Small intestine (tissue), 7 donors: ENCODE data around the gene SAMD8. TPM values are rescaled to one million over a fixed set of nuclear protein-coding genes. Genes with fewer than 3 reads are reported as not detected.
"Not testable (repeated sequence)": the region's sequence is repeated elsewhere in the genome, so short reads cannot be mapped to it uniquely, and the experiment has no call there.

Experiments used
- DNase-seq, 2 donors: peaks; one replicate each; pipeline versions ENCODE4 v3.0.0 to v3.0.0-alpha.2; 2013
- FAIRE-seq: peaks from 2 replicates; lab custom pipeline; 2012; peaks lifted over from hg19 to GRCh38; lab: Jason Lieb, UNC
- H3K27ac ChIP-seq, 3 donors: one replicate each; pipeline ENCODE4 v1.5.1; 2013; ENCODE audit warnings: low read length in 2 of 3, mild to moderate bottlenecking in 2 of 3, control low read depth in 1 of 3, inconsistent platforms in 1 of 3, low read depth in 1 of 3, moderate library complexity in 1 of 3
- H3K27me3 ChIP-seq, 3 donors: one replicate each; pipeline ENCODE4 v1.6.1; 2013; ENCODE audit warnings: low read length in 3 of 3, inconsistent platforms in 1 of 3; ENCODE audit not compliant: control insufficient read depth in 3 of 3, insufficient read depth in 3 of 3
- H3K36me3 ChIP-seq, 3 donors: one replicate each; pipeline ENCODE4 v1.6.1; 2013; ENCODE audit warnings: low read length in 3 of 3, inconsistent platforms in 1 of 3, low read depth in 1 of 3, mild to moderate bottlenecking in 1 of 3, moderate library complexity in 1 of 3; ENCODE audit not compliant: control insufficient read depth in 3 of 3, insufficient read depth in 2 of 3
- H3K4me1 ChIP-seq, 3 donors: one replicate each; pipeline ENCODE4 v1.6.1; 2013; ENCODE audit warnings: low read length in 2 of 3, inconsistent platforms in 1 of 3, low read depth in 1 of 3, mild to moderate bottlenecking in 1 of 3, moderate library complexity in 1 of 3; ENCODE audit not compliant: control insufficient read depth in 3 of 3, insufficient read depth in 2 of 3
- H3K4me3 ChIP-seq, 3 donors: one replicate each; pipeline ENCODE4 v1.5.1; 2013; ENCODE audit warnings: low read length in 3 of 3, control low read depth in 1 of 3, inconsistent platforms in 1 of 3, low read depth in 1 of 3, mild to moderate bottlenecking in 1 of 3, moderate library complexity in 1 of 3
- H3K9me3 ChIP-seq, 2 donors: one replicate each; pipeline ENCODE4 v1.6.1; 2013; ENCODE audit warnings: low read depth in 1 of 2, low read length in 1 of 2; ENCODE audit not compliant: control insufficient read depth in 2 of 2, insufficient read depth in 1 of 2
- WGBS, 3 donors: extraction: QIAGEN DNeasy Blood & Tissue Kit; methylation state at CpG; one replicate each; pipeline ENCODE4 v1.1.7; 2013; 5-methylcytosine and 5-hydroxymethylcytosine counted together
- polyA plus RNA-seq, 4 donors: library from polyadenylated mRNA; stranded (reverse) in 3 of 4; unstranded in 1 of 4; fragments of 200-250 nt in 3 of 4; fragments of 120-200 nt in 1 of 4; gene quantifications; one replicate each; pipeline versions ENCODE4 v1.2.1 to v1.2.3, GENCODE V29; 2013
- donor health status: healthy with polysubstance abuse.
- donor health status: control.
- donor health status: control.
- donor health status: Bipolar disorder and iron deficiency.
- donor health status: healthy.

The SAMD8 gene
- polyA plus RNA-seq, 4 donors: 4.3 to 11.3 (median 5.7) TPM

DNA sequence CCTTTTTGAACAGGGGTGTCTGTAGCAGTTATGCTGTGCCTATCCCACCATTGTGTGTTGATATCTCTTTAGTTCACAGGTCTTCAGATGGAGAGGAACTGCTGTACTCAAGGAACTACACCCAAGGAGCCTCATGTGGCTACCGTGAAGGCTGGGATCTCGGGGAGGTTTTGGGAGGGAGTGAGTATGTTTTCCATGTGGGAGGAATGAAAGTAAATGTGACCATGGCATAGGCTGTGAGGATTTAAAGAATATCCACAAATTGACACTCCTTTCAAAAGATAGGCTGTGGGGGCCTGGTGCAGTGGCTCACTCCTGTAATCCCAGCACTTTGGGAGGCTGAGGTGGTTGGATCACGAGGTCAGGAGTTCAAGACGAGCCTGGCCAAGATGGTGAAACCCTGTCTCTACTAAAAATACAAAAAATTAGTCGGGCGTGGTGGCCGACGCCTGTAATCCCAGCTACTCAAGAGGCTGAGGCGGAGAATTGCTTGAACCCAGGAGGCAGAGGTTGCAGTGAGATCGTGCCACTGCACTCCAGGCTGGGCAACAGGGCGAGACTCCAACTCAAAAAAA, 91.7 kb downstream of the SAMD8 start:
- not testable (repeated sequence) for H3K36me3 ChIP-seq, H3K4me3 ChIP-seq, DNase-seq, H3K9me3 ChIP-seq, FAIRE-seq, H3K27me3 ChIP-seq
- 69 to 81% (median 79%) methylated on average over 11 of the region's 11 CpGs for WGBS, 3 donors
- peaks cover 2 to 16% (median 6%) of the 10 kb centered on the region in 3 donors for H3K4me1 ChIP-seq
- peak overlapping the region in 2 of 3 donors; percentile 83 to 86 for H3K27ac ChIP-seq

DNA sequence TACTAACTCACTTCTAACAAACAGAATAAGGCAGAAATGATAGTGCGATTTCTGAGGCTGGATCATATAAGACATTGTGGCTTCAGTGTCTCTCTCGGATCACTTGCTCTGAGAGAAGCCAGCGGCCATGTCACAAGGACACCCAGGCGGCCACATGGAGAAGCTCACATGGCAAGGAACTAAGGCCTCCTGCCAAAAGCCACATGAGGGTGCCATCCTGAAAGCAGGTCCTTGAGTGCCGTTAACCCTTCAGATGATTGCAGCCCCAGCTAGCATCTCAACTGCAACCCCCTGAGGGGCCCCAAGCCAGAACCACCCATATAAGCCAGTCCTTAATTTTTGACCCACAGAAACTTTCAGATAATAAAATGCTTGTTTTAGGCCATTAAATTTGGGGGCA, 92.3 kb downstream of the SAMD8 start:
- Histone ChIP-seq H3K4me3 (no peak overlapping the region), H3K27me3 (no peaks in the 10 kb centered on the region), H3K27ac (no peak overlapping the region), H3K9me3 (no peaks in the 10 kb centered on the region), H3K36me3 (peaks cover 0 to 4% (median 0%) of the 10 kb centered on the region in 3 donors), H3K4me1 (peaks cover 2 to 20% (median 6%) of the 10 kb centered on the region in 3 donors)
- FAIRE-seq (no peak), DNase-seq (no peak)
- WGBS, 3 donors: 95% methylated on average over 5 of the region's 5 CpGs

- no peaks in the 10 kb centered on the region for H3K9me3 ChIP-seq
- H3K4me1 ChIP-seq: peaks cover 2 to 24% (median 6%) of the 10 kb centered on the region in 3 donors
- H3K36me3 ChIP-seq: peaks cover 0 to 4% (median 0%) of the 10 kb centered on the region in 3 donors
- DNase-seq (no peak), FAIRE-seq (no peak)
- H3K27me3 ChIP-seq: no peaks in the 10 kb centered on the region
- 91 to 96% (median 93%) methylated on average over 2 of the region's 2 CpGs for WGBS, 3 donors
- H3K4me3 ChIP-seq: no peak overlapping the region
- H3K27ac ChIP-seq: no peak overlapping the region
Measured at GRCh38 chr10:75205908-75206307, 94.5 kb downstream of the SAMD8 start.

DNA sequence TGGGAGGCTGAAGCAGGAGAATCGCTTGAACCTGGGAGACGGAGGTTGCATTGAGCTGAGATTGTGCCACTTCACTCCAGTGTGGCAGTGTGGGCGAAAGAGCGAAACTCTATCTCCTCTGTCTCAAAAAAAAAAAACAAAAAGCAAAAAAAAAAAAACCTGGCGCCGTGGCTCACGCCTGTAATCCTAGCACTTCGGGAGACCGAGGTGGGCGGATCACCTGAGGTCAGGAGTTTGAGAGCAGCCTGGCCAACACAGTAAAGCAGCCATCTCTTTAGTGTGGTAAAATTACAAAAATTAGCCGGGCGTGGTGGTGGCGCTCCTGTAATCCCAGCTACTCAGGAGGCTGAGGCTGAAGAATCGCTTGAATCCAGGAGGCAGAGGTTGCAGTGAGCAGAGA, 95.2 kb downstream of the SAMD8 start:
- not testable (repeated sequence) for DNase-seq, H3K27me3 ChIP-seq, H3K4me3 ChIP-seq, FAIRE-seq, H3K27ac ChIP-seq, H3K36me3 ChIP-seq, H3K9me3 ChIP-seq
- peaks cover 2 to 21% (median 6%) of the 10 kb centered on the region in 3 donors for H3K4me1 ChIP-seq
- WGBS, 3 donors: 91 to 94% (median 92%) methylated on average over 14 of the region's 14 CpGs

DNA sequence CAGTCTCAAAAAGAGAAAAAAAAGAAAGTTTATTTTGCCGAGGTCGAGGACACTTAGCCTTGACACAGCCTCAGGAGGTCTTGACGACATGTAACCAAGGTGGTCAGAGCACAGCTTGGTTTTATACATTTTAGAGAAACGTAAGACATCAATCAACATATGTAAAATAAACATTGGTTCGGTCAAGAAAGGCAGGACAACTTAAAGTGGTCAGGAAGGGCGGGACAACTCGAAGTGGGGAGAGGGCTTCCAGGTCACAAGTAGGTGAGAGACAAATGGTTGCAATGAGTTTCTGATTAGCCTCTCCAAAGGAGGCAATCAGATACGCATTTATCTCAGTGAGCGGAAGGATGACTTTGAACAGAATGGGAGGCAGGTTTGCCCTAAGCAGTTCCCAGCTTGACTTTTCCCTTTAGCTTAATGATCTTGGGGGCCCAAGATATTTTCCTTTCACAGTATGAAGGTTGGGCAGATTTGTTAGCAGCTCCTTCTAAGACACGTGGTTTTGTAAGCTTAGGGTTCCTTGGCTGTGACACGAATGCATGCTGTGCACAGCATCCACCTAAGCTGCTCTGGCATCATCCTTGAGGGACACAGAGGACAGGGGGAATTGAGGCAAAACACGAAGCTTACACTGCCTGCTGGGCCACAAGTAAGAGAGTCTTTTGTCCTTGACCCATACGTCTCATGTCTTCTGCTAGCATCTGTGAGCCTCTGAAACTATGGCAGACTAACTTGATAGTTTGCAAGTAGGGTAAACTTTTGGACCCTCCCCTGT, 95.8 kb downstream of the SAMD8 start:
- H3K27ac ChIP-seq: no peak overlapping the region
- no peaks in the 10 kb centered on the region for H3K27me3 ChIP-seq
- WGBS, 3 donors: 67 to 85% (median 77%) methylated on average over 13 of the region's 13 CpGs
- H3K36me3 ChIP-seq: peaks cover 0 to 4% (median 0%) of the 10 kb centered on the region in 3 donors
- FAIRE-seq (no peak), DNase-seq (no peak)
- no peaks in the 10 kb centered on the region for H3K9me3 ChIP-seq
- H3K4me1 ChIP-seq: peaks cover 2 to 25% (median 4%) of the 10 kb centered on the region in 3 donors
- H3K4me3 ChIP-seq: no peak overlapping the region

GRCh38 chr10:75207857-75208144, 96.3 kb downstream of the SAMD8 start:
- H3K27ac ChIP-seq: peak overlapping the region in 1 of 3 donors; percentile 36
- H3K36me3 ChIP-seq: peaks cover 0 to 4% (median 0%) of the 10 kb centered on the region in 3 donors
- no peaks in the 10 kb centered on the region for H3K9me3 ChIP-seq
- peaks cover 2 to 26% (median 4%) of the 10 kb centered on the region in 3 donors for H3K4me1 ChIP-seq
- 53 to 80% (median 56%) methylated on average over 1 of the region's 1 CpG for WGBS, 3 donors
- H3K27me3 ChIP-seq: no peaks in the 10 kb centered on the region
- FAIRE-seq: no peak
- DNase-seq: peak in 1 of 2 donors; percentile 59
- no peak overlapping the region for H3K4me3 ChIP-seq

- no peaks in the 10 kb centered on the region for H3K9me3 ChIP-seq
- 69 to 79% (median 79%) methylated on average over 4 of the region's 4 CpGs for WGBS, 3 donors
- FAIRE-seq (no peak), DNase-seq (no peak)
- peak overlapping the region in 1 of 3 donors; percentile 36 for H3K27ac ChIP-seq
- peaks cover 0 to 7% (median 0%) of the 10 kb centered on the region in 3 donors for H3K36me3 ChIP-seq
- H3K4me1 ChIP-seq: peaks cover 2 to 26% (median 4%) of the 10 kb centered on the region in 3 donors
- H3K4me3 ChIP-seq: no peak overlapping the region
- H3K27me3 ChIP-seq: no peaks in the 10 kb centered on the region
Measured at GRCh38 chr10:75208181-75208580, 96.7 kb downstream of the SAMD8 start.

- Histone ChIP-seq H3K4me3 (peak overlapping the region; percentile 71 to 89 (median 89)), H3K27me3 (no peaks in the 10 kb centered on the region), H3K4me1 (peaks cover 0 to 26% (median 3%) of the 10 kb centered on the region in 3 donors), H3K27ac (peak overlapping the region; percentile 97 to 99 (median 98)), H3K9me3 (no peaks in the 10 kb centered on the region), H3K36me3 (peaks cover 0 to 10% (median 0%) of the 10 kb centered on the region in 3 donors)
- DNase-seq (no peak), FAIRE-seq (no peak)
- WGBS, 3 donors: 60 to 76% (median 65%) methylated on average over 15 to 16 of the region's 16 CpGs
Measured at GRCh38 chr10:75209086-75209920, 97.8 kb downstream of the SAMD8 start.
